Fibroblast of skin of left quadriceps (primary cell): ENCODE results near the gene RNF14.
A peak's percentile ranks its signal among the peaks of the same experiment; 100 is the strongest.

Source experiments
- DNase-seq, 2 experiments: peaks; one replicate each; pipeline ENCODE4 v3.0.0-alpha.2; 2013; ENCODE audit warnings: low read depth in 2 of 2

The RNF14 gene

GRCh38 chr5:141976176-141976575, 7.3 kb downstream of the RNF14 start:
- no peak for DNase-seq

GRCh38 chr5:141978389-141978788, 9.5 kb downstream of the RNF14 start:
- no peak for DNase-seq

GRCh38 chr5:141982626-141983025, 13.7 kb downstream of the RNF14 start:
- no peak for DNase-seq

- no peak for DNase-seq
Observed at GRCh38 chr5:141986072-141986471, 17.2 kb downstream of the RNF14 start.

GRCh38 chr5:141989720-141990119, 20.8 kb downstream of the RNF14 start:
- no peak for DNase-seq

GRCh38 chr5:141992349-141992963, 23.6 kb downstream of the RNF14 start:
- peak in 1 of 2 experiments; percentile 28 for DNase-seq

- DNase-seq = no peak
Observed at GRCh38 chr5:141994511-141995136, 25.7 kb downstream of the RNF14 start.

GRCh38 chr5:141995656-141996055, 26.8 kb downstream of the RNF14 start:
- no peak for DNase-seq

GRCh38 chr5:141997358-141997960, 28.6 kb downstream of the RNF14 start:
- no peak for DNase-seq

- DNase-seq = no peak
Observed at GRCh38 chr5:142000173-142000572, 31.3 kb downstream of the RNF14 start.

GRCh38 chr5:142000704-142001484, 32.0 kb downstream of the RNF14 start:
- no peak for DNase-seq

- DNase-seq = no peak
Observed at GRCh38 chr5:142003266-142003800, 34.4 kb downstream of the RNF14 start.

GRCh38 chr5:142006363-142007236, 37.7 kb downstream of the RNF14 start:
- no peak for DNase-seq

GRCh38 chr5:142007237-142007544, 38.3 kb downstream of the RNF14 start:
- no peak for DNase-seq

GRCh38 chr5:142008813-142009212, 39.9 kb downstream of the RNF14 start:
- no peak for DNase-seq

- DNase-seq = no peak
Observed at GRCh38 chr5:142009886-142010285, 41.0 kb downstream of the RNF14 start.

GRCh38 chr5:142011572-142012185, 42.8 kb downstream of the RNF14 start:
- no peak for DNase-seq

GRCh38 chr5:142012186-142012785, 43.4 kb downstream of the RNF14 start:
- no peak for DNase-seq

GRCh38 chr5:142012792-142013388, 44.0 kb downstream of the RNF14 start, which contains the start of gene GNPDA1:
GNPDA1 (minus strand) TSS chr5:142013027; CDS start chr5:142012035, 992 bp downstream.
- DNase-seq = peak; percentile 27 to 32
